GM18861 (cell line): Measurements from ENCODE around the gene ZNF691.
"Not testable (repeated sequence)": the region's sequence is repeated elsewhere in the genome, so short reads cannot be mapped to it uniquely, and the experiment has no call there.

Source experiments
- ATAC-seq: cut with Tn5 transposase; IDR thresholded peaks from one replicate; pipeline ENCODE4 v1.9.1; 2021; ENCODE audit not compliant: unreplicated experiment

Gene ZNF691, protein sequence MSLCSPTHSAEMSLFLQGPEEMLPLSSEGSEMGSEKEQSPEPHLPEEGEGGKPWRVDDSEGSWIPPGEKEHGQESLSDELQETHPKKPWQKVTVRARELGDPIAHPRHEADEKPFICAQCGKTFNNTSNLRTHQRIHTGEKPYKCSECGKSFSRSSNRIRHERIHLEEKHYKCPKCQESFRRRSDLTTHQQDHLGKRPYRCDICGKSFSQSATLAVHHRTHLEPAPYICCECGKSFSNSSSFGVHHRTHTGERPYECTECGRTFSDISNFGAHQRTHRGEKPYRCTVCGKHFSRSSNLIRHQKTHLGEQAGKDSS

DNA sequence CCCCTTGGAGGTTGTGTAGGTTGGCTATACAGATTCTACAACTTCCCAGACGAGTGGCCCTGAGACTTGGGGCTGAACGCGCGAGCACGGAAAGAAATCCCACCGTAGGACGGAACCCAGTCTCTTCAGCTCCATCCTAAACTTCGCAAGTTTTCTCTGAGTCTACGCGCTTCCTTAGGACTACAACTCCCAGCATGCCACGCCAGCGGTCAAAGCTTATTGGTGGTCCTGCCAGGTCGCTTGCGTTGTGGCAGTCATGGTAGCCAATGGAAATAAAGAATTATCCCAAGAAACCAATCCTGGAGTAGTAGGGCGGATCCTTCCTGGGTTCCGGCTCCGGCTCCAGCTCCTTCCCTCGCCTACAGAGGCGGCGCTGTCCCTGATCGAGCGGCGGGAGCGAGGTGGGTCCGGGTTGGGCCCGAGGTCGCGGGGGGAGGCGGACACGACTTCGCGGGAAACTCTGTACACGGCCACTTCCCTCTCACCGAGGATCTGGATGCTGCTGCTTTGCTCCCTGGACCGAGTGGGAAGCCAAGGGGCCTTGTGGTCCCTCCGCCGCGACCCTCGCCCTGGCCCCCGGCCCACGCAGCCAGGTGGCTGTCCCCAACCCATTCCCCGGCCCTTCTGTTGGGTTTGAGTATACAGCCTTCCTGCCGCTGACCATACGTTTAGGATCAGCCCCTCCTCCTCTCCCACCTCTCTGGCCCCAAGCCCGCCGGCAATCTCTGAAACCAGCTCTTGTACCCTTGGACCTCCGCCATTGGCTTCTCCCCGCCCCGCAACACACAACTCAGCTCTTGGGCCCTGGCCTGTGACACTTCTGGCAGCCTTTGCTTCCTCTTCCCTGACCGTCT, at the start of gene ZNF691:
Gene ZNF691, plus strand, starts transcription at position 357 of the 854 bp plus-strand sequence. CDS start 3,046 bp downstream, outside the sequence.
- peak; percentile 73 for ATAC-seq

DNA sequence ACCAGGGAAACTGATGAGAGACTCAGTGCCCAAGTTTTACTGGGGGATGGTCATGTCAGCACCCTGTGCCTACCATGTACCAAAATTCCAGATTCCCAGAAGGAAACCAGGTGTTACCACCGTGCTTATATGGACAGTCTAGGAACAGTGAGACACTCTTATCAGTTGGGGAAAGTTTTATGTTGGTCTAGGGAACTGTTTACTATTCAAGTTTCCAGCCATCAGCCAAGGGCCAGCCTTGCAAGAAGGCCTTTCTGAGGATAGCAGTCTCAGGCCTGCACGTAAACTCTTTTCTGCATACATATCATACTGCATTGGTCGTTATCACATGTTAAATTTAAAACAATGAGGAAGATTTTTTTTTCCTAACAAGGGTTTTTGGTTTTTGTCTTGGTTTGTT, 49.0 kb upstream of the ZNF691 start:
- no peak for ATAC-seq

DNA sequence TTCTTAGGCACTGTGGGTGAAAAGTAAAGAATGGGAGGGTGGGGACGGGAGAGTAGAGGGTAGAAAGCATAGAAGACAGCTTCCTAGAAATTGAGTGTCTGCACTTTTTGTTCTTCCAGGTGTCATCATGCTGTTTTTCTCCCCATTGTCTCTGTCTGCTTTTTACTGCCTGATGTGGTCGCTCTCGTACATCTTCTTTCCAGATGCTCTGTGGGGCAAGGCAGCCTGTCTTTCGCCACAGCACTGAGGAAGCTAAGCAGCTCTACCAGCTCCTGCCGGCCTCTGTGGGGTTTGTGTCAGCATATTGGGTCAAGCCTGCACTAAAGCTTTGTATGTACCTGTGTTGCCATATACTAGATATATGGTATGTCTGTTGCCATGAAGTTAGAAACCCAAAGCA, 48.4 kb upstream of the ZNF691 start:
- ATAC-seq = no peak

DNA sequence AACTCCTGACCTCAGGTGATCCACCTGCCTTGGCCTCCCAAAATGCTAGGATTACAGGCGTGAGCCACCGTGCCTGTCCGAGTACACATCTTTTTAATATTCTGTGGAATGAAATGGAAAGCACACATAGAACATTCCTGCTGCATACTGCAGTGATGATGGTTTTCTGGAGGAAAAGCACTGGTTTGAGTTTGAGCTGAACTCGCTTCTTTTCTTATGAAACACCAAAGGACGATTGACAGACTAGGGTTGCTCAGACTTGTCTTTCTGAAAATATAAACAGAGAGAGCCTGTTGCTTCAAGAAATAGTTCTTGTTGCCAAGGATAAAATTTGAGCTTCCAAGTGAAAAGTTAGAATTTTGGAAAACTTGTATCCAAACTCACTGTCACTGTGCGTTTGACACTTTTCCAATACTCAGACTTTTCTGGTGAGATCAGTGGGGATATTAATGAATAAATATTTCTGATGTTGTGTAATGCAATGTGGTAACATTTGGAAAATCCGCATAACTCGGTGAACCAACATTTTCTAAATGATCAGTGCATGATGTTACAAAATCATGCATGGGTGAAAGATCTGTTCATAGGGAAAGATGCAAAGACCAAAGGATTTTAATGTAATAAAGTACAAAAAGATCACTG, 44.5 kb upstream of the ZNF691 start:
- ATAC-seq = no peak

DNA sequence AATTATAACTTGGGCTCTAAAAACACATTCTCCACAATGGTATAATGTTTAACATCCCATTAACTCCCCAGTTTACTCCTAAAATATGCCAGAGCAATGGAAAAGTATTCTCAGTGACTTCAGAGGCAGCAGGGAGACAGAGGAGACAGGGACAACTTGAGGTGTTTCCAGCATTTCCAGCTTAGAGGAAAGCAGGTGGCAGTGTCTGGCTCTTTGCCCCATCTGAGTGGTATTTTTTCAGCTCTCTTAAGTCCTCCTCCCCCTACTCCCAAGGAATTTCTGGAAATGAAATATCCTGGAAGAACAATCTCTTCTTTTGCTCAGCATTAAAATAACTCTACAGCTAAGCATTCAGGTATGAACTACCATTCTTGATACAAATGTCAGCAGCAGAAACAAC, 40.2 kb upstream of the ZNF691 start:
- no peak for ATAC-seq

DNA sequence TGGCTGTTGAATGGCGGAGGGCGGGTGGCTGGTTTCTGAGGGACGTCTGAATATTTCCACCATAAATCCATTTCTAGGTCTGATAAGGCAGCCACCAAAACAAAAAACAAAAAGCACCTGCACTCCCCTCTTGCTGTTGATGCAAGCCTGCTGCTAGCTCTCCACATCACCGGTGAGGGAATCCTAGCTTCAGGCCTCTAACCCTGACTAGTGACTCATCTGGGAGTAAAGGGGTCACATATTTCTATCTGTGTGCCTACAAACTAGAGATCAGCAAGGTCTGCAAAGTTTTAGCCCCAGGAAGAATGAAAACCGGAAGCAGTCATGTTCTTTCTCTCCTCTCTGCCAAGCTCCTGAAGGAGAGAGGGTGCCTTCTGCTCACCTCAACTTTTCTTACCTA, 39.8 kb upstream of the ZNF691 start:
- ATAC-seq = no peak

DNA sequence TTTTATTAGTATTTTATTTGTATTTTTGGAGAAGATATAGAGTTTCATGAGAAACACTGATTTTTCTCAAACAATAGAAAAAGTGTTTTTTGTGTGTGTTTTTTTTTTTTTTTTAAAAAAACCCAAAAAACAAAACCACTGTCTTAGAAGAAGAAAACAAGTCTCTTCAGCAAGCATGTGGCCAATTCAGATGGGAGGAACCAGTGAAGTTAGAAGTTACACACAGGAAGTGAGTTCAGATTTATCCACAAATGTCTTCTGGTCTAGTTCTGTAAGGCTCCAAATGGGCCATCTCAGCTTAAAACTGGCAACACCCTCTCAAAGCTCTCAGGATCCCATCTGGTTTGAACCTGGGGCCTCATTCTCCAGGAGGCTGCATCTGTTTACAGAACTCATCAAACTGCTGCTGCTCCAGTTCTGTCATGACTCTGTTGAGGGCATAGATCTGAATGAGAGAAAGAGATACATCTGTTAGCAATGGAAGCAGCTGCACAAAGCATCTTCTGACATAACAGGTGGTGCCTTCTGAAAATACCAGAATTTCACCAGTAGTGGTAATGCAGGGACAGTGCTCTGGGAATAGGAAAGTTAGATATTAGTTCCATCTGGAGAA, 39.3 kb upstream of the ZNF691 start:
- no peak for ATAC-seq

DNA sequence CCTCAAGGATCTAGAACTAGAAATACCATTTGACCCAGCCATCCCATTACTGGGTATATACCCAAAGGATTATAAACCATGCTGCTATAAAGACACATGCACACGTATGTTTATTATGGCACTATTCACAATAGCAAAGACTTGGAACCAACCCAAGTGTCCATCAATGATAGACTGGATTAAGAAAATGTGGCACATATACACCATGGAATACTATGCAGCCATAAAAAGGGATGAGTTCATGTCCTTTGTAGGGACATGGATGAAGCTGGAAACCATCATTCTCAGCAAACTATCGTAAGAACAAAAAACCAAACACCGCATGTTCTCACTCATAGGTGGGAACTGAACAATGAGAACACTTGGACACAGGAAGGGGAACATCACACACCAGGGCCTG, 31.6 kb upstream of the ZNF691 start:
- not testable (repeated sequence) for ATAC-seq

DNA sequence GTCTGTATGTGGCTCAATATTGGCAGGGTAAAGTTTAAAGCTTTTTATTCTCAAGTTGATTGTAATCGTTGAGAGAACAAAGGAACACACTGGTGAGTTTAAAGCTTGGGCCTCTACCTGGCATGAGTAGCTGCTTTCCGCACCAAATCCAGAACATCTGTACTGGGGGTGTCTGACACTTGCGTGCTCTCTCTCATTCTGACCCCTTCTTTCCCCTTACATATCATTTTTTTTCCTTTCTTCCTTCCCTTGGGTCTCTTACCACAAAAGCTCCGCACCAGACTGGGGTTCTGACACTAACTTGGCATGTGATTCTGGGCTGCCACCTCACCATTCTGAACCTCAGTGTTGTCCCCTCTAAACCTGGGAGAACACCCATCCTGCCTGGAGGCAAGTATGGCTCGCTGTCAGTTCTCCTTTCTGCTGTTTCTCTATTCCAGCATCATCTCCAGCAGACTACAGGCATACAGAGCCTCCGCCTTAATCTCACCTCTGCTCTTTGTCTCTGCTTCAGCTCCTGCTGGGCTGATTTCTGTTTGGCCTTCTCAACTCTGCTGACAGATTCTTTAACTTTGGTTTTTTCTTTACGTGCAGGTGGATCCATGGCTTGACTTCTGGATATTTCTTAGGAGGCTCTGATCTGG, 30.4 kb upstream of the ZNF691 start:
- ATAC-seq = no peak

DNA sequence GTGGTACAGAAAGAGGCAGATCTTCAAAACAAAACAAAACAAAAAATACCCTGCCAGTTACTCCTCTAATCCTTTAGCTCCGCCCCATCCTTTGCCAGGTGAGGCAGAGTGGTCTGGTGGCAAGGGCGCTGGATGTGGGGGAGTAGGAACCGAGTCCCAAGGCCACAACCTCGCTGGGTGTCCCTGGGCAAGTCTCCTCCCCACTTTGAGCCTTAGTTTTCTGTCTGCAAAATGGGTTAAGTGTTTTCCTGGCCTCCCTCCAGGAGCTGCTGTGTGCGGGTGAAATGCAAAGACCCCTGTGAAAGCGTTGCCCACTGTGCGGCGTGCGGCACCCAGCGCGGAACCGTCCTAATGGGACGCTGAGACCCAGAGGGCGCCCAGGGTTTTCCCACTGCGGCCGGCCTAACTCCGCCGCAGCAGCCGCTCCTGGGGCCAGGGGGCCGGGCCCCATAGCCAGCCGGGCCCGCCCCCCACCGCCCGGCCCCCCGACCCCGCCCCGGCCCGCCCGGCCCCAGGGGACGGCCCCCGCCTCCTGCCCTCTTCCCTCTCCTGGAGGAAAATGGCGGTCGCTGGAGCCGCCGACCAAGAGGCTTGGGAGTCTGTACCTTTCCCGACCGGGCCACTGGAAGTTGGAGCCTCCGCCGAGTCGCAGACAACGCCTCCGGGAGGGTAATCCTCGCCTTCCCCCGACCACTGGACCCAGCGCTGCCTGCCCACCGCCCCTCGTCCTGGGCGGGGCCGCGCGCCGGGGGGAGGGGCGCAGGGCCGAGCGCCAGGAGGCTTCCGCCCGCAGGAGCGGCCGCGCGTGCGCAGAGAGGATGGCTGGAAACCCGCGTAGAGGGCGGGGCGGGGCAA, 29.6 kb upstream of the ZNF691 start, which contains the start of the genes ERMAP and SVBP:
Gene ERMAP, plus strand, starts transcription at position 538 of the 855 bp plus-strand sequence. CDS start 13,327 bp downstream, outside the sequence.
Gene SVBP, minus strand, starts transcription at position 813 of the 855 bp plus-strand sequence. CDS start 853 bp downstream, outside the sequence.
- ATAC-seq = peak; percentile 62

DNA sequence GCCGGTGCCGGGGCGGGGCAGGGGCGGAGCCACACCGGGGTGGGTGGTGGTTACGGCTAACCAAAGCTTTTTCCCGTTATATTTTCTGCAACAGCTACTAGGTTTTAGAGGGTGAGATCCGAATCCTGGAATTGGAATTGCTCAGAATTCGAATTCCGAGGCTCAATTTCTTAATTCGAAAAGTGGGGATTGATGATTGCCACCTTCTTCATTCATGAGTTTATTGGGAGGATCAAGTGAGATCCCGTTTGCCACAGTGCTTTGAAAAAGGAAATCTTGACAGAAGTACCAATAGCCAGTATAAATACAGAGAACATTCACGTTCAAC, 29.0 kb upstream of the ZNF691 start:
- ATAC-seq = no peak

DNA sequence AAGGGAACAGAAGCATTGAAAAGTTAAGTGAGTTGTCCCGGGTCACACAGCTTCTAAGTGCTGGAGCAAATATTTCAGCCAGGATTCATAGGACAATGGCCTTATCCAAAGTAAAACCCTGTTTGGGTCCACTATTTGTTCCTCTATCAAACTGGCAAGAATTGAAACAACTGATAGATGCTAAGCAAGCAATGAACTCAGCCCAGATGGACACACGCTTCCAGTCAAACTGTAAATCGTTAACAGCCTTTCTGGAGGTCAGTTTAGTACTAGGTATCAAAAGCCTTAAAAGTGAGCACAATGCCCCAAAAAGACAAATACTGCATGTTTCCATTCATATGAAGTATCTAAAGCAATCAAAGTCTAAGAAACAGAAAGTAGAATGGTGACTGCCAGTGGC, 28.4 kb upstream of the ZNF691 start:
- no peak for ATAC-seq

DNA sequence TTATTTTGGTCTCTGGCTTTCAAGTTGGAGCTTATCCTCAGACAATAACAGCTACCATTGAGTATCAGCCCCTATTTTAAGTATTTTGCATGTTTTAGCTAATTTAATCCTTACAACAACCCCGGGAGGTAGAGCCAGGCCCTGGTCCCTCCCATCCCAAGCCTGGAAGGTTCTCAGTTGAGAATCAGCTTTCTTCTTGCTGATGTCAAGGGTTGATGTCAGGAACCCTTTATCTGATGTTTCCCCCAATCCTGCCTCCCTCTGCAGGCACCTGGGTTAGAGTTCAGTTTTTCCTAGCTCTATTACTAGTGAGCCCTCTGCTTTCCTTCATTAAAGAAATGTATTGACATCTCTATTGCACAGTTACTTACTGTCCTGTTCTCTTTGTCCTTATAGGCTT, 25.6 kb upstream of the ZNF691 start:
- ATAC-seq = no peak

DNA sequence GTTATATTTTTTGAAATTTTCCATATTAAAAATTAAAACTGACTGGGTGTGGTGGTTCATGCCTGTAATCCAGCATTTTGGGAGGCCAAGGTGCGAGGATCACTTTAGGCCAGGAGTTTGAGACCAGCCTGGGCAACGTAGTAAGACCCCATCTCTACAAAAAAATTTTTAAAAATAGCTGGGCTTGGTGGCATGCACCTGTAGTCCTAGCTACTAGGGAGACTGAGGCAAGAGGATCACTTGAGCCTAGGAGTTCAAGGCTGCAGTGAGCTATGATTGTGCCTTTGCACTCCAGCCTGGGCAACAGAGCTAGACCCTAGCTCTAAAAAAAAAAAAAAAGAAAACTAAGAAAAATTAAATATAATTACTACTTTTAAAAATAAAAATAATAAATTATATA, 24.7 kb upstream of the ZNF691 start:
- no peak for ATAC-seq

DNA sequence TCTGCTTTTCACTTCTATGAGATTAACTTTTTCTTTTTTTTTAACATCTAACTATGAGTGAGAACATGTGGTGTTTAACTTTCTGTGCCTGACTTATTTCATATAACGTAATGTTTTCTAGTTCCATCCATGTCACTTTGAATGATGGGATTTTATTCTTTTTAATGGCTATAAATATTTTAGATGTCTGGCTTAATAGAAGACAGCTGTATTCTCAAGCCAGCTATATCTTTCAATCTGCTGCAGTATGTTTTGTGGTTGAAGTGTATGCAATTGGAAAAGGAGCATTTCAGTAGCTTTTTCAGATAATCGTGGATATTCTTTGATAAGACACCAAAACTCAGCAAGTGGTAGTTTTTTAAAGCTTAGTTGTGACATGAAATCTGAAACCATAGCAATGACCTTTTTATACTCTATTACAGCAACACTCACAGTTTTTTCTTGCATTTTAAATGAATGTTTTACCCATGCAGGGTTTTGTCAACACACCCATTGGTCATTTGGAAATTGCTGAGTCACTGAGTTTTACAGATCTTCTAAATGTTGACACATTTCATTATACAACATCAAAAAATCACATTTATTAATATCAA, 23.5 kb upstream of the ZNF691 start:
- ATAC-seq = no peak

DNA sequence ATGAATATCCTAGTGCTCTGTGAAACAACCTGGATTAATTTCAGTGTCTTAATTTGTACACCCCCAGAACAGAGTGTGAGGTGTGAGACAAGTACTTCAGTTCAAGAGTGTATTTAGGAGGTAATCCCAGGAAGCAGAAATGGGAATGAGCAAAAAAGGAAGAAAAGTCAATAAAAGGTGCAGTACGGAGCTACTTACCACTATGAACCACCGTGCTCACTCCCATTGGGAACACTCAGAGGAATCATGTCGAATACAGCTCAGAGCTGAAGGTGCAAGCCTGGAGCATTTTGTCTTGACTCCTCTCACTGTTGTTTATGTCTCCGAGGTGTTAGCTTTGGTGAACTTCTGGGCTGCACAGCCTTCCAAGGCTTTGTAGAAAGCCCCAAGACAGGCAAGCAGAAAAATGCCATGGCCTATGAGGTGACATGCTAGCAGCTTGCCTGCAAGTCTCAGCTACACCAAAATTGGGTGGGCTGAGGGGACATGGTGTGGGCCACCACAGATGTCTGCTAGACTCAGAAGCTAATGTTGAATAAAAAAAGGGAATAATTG, 21.9 kb upstream of the ZNF691 start:
- no peak for ATAC-seq

DNA sequence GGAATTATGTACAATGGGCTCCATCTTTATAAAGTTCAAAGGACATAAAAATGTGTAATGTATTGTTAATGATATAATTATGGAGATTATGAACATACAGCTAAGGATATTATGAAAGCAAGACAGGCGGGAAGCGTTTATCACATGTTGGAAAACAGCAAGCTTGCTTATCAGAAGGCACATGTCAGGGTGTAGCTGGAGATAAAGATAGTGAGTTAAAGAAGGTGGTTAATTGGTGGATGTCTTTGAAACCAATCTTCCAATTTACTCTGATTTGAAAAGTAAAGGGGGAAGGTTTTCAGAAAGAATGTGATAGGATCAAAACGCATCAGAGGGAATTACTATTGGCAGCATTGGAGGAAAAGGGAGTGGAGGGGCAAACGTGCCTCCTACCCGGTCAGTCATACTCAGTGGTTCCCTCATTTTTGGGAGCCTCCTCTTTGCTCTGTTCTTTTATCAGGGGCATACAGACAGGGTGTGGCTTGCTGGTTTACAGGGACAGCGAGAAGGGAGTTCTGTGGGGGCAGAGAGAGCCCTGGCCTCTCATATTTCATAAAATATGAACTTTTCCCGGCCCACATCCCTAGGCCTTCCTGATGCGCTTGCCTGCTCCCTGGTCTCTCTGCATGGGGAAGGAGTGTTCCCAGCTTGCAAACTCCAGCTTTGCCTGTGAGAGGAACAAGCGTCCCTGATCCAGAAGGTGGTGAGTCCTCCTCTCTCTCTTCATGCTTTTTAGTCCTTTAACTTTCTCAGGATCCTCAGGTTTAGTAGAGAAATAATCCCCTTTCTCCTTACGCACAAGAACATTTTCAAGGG, 21.2 kb upstream of the ZNF691 start:
- no peak for ATAC-seq

DNA sequence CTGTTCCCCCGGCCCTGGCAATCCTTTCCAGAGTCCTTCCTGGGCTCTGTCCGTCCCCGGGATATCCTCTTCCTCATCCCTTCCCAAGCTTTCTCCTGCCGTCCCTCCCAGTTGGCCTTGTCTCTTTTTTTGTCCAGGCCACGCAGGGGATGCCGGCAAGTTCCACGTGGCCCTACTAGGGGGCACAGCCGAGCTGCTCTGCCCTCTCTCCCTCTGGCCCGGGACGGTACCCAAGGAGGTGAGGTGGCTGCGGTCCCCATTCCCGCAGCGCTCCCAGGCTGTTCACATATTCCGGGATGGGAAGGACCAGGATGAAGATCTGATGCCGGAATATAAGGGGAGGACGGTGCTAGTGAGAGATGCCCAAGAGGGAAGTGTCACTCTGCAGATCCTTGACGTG, 15.8 kb upstream of the ZNF691 start:
- ATAC-seq = no peak
